Prostate gland (tissue), 2 donors: ENCODE results near the gene LPIN3.

Source experiments
- POLR2A ChIP-seq: fragments of 450-650 bp; IDR thresholded peaks from one replicate; pipeline ENCODE4 v1.6.1; 2016; ENCODE audit warnings: antibody characterized with exemption, mild to moderate bottlenecking
- TF ChIP-seq, protein P1 (sequence below), 4 experiments: fragments of 200-600 bp in 2 of 4; fragments of 450-650 bp in 2 of 4; sonication (generic) in 2 of 4; IDR thresholded peaks; 1 replicate in 3 of 4; 2 replicates in 1 of 4; pipeline ENCODE4 v1.5.1; 2016 to 2019; ENCODE audit warnings: antibody characterized with exemption in 4 of 4, mild to moderate bottlenecking in 2 of 4, moderate library complexity in 2 of 4

GRCh38 chr20:41406896-41407444 lies 66.3 kb downstream of the LPIN3 start:
- TF ChIP-seq POLR2A: no peak
- TF ChIP-seq, protein P1, sequence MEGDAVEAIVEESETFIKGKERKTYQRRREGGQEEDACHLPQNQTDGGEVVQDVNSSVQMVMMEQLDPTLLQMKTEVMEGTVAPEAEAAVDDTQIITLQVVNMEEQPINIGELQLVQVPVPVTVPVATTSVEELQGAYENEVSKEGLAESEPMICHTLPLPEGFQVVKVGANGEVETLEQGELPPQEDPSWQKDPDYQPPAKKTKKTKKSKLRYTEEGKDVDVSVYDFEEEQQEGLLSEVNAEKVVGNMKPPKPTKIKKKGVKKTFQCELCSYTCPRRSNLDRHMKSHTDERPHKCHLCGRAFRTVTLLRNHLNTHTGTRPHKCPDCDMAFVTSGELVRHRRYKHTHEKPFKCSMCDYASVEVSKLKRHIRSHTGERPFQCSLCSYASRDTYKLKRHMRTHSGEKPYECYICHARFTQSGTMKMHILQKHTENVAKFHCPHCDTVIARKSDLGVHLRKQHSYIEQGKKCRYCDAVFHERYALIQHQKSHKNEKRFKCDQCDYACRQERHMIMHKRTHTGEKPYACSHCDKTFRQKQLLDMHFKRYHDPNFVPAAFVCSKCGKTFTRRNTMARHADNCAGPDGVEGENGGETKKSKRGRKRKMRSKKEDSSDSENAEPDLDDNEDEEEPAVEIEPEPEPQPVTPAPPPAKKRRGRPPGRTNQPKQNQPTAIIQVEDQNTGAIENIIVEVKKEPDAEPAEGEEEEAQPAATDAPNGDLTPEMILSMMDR (IDR thresholded peaks at IDR 0.05): no peak
